GM12878 (cell line): ENCODE measurements around the gene NOD1.

ENCODE experiments used
- NRF1 ChIP-seq: conservative IDR thresholded peaks from 2 replicates; pipeline ENCODE4 v1.6.1; 2011; ENCODE audit warnings: mild to moderate bottlenecking, low read depth, low read length, improper control_type of control experiment
- POLR2A ChIP-seq: IDR thresholded peaks from 2 replicates; pipeline ENCODE4 v1.6.1; 2011; ENCODE audit warnings: low read depth, mild to moderate bottlenecking, low read length
- POLR2AphosphoS5 ChIP-seq: IDR thresholded peaks from 2 replicates; pipeline ENCODE4 v1.6.1; 2011; ENCODE audit warnings: mild to moderate bottlenecking, low read length, inconsistent platforms
- RAD21 ChIP-seq: IDR thresholded peaks from 2 replicates; pipeline ENCODE4 v1.6.1; 2011; ENCODE audit warnings: mild to moderate bottlenecking, low read depth, low read length, moderate library complexity; ENCODE audit not compliant: insufficient read depth
- ZNF207 ChIP-seq: fragments of 450-650 bp; IDR thresholded peaks from 2 replicates; pipeline ENCODE4 v1.6.1; 2014; ENCODE audit warnings: antibody characterized with exemption, mild to moderate bottlenecking, borderline replicate concordance
- ZNF274 ChIP-seq: IDR thresholded peaks from one replicate; pipeline ENCODE4 v1.8.0; 2011; ENCODE audit not compliant: insufficient read length, insufficient read depth
- ZZZ3 ChIP-seq: IDR thresholded peaks from 2 replicates; pipeline ENCODE4 v1.6.1; 2011; ENCODE audit warnings: low read depth; ENCODE audit not compliant: control insufficient read depth, insufficient read length
- TF ChIP-seq, protein P1 (sequence below), 3 experiments: IDR thresholded peaks in 2 of 3; conservative IDR thresholded peaks in 1 of 3; 2 replicates each; pipeline ENCODE4 v1.5.1; 2011; ENCODE audit warnings: low read depth in 3 of 3, low read length in 3 of 3, mild to moderate bottlenecking in 3 of 3, control low read depth in 2 of 3, moderate library complexity in 2 of 3, inconsistent platforms in 1 of 3, mixed read lengths in 1 of 3; ENCODE audit not compliant: control insufficient read depth in 2 of 3, insufficient read depth in 1 of 3; ENCODE audit errors: extremely low read depth in 1 of 3
- TF ChIP-seq, protein P2 (sequence below): IDR thresholded peaks from 2 replicates; pipeline ENCODE4 v1.6.1; 2012; ENCODE audit warnings: mild to moderate bottlenecking, low read depth, low read length

GRCh38 chr7:30433506-30433905 lies 45.1 kb downstream of the NOD1 start:
- TF ChIP-seq POLR2A (no peak), NRF1 (no peak), POLR2AphosphoS5 (no peak), ZZZ3 (no peak), ZNF274 (no peak), RAD21 (no peak), ZNF207 (no peak)
- TF ChIP-seq, protein P1, sequence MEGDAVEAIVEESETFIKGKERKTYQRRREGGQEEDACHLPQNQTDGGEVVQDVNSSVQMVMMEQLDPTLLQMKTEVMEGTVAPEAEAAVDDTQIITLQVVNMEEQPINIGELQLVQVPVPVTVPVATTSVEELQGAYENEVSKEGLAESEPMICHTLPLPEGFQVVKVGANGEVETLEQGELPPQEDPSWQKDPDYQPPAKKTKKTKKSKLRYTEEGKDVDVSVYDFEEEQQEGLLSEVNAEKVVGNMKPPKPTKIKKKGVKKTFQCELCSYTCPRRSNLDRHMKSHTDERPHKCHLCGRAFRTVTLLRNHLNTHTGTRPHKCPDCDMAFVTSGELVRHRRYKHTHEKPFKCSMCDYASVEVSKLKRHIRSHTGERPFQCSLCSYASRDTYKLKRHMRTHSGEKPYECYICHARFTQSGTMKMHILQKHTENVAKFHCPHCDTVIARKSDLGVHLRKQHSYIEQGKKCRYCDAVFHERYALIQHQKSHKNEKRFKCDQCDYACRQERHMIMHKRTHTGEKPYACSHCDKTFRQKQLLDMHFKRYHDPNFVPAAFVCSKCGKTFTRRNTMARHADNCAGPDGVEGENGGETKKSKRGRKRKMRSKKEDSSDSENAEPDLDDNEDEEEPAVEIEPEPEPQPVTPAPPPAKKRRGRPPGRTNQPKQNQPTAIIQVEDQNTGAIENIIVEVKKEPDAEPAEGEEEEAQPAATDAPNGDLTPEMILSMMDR (IDR thresholded peaks at IDR 0.05 in 2 of 3, conservative IDR thresholded peaks at IDR 0.05 in 1 of 3; ENCODE audit: control insufficient read depth in 2 of 3, extremely low read depth in 1 of 3, insufficient read depth in 1 of 3, low read depth in 3 of 3, low read length in 3 of 3) = no peak
- TF ChIP-seq, protein P2, sequence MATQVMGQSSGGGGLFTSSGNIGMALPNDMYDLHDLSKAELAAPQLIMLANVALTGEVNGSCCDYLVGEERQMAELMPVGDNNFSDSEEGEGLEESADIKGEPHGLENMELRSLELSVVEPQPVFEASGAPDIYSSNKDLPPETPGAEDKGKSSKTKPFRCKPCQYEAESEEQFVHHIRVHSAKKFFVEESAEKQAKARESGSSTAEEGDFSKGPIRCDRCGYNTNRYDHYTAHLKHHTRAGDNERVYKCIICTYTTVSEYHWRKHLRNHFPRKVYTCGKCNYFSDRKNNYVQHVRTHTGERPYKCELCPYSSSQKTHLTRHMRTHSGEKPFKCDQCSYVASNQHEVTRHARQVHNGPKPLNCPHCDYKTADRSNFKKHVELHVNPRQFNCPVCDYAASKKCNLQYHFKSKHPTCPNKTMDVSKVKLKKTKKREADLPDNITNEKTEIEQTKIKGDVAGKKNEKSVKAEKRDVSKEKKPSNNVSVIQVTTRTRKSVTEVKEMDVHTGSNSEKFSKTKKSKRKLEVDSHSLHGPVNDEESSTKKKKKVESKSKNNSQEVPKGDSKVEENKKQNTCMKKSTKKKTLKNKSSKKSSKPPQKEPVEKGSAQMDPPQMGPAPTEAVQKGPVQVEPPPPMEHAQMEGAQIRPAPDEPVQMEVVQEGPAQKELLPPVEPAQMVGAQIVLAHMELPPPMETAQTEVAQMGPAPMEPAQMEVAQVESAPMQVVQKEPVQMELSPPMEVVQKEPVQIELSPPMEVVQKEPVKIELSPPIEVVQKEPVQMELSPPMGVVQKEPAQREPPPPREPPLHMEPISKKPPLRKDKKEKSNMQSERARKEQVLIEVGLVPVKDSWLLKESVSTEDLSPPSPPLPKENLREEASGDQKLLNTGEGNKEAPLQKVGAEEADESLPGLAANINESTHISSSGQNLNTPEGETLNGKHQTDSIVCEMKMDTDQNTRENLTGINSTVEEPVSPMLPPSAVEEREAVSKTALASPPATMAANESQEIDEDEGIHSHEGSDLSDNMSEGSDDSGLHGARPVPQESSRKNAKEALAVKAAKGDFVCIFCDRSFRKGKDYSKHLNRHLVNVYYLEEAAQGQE = no peak
